Suprapubic skin (tissue), 4 donors: Measurements from ENCODE around the gene ARID1B. TPM values are rescaled to one million over a fixed set of nuclear protein-coding genes. Genes with fewer than 3 reads are reported as not detected.
A peak's percentile ranks its signal among the peaks of the same experiment; 100 is the strongest.

Experiments used
- DNase-seq, 2 donors: peaks; one replicate each; pipeline ENCODE4 v3.0.0-alpha.2; 2019; ENCODE audit warnings: low spot score in 2 of 2
- H3K27ac ChIP-seq: fragments of 200-600 bp; sonication (generic); one replicate; pipeline ENCODE4 v1.5.1; 2019
- H3K27me3 ChIP-seq: fragments of 200-600 bp; sonication (generic); one replicate; pipeline ENCODE4 v1.5.1; 2019
- H3K36me3 ChIP-seq: fragments of 200-600 bp; sonication (generic); one replicate; pipeline ENCODE4 v1.5.1; 2019
- H3K4me1 ChIP-seq: fragments of 200-600 bp; sonication (generic); one replicate; pipeline ENCODE4 v1.5.1; 2019
- H3K4me3 ChIP-seq: fragments of 200-600 bp; sonication (generic); one replicate; pipeline ENCODE4 v1.5.1; 2019; ENCODE audit warnings: mild to moderate bottlenecking
- H3K9me3 ChIP-seq: fragments of 200-600 bp; sonication (generic); one replicate; pipeline ENCODE4 v1.5.1; 2019
- EP300 ChIP-seq: sonication (generic); formaldehyde crosslinking; IDR thresholded peaks from one replicate; pipeline ENCODE4 v1.6.1; 2017; ENCODE audit warnings: antibody characterized with exemption
- POLR2A ChIP-seq, 2 donors: fragments of 450-650 bp; IDR thresholded peaks; one replicate each; pipeline ENCODE4 v1.6.1; 2017; ENCODE audit warnings: antibody characterized with exemption in 2 of 2, mild to moderate bottlenecking in 2 of 2, moderate library complexity in 2 of 2
- POLR2AphosphoS5 ChIP-seq, 3 donors: sonication (generic); formaldehyde crosslinking; IDR thresholded peaks; one replicate each; pipeline ENCODE4 v1.6.1; 2017; ENCODE audit warnings: antibody characterized with exemption in 3 of 3
- WGBS: methylation state at CpG from one replicate; pipeline ENCODE4 v1.1.5; 2018; 5-methylcytosine and 5-hydroxymethylcytosine counted together
- total RNA-seq, 4 donors: library from RNA; depleted of rRNA; stranded (reverse); fragments of >200 nt; gene quantifications; one replicate each; pipeline ENCODE4 v1.1.0, GENCODE V29; 2016
- TF ChIP-seq, protein P1 (sequence below), 2 donors: fragments of 200-600 bp in 1 of 2; fragments of 450-650 bp in 1 of 2; sonication (generic) in 1 of 2; IDR thresholded peaks; one replicate each; pipeline ENCODE4 v1.5.1; 2016 to 2019; ENCODE audit warnings: antibody characterized with exemption in 2 of 2, mild to moderate bottlenecking in 1 of 2, moderate library complexity in 1 of 2

The ARID1B gene
- total RNA-seq, 4 donors from 2014 or later, result 102 to 233 (median 129) TPM

DNA sequence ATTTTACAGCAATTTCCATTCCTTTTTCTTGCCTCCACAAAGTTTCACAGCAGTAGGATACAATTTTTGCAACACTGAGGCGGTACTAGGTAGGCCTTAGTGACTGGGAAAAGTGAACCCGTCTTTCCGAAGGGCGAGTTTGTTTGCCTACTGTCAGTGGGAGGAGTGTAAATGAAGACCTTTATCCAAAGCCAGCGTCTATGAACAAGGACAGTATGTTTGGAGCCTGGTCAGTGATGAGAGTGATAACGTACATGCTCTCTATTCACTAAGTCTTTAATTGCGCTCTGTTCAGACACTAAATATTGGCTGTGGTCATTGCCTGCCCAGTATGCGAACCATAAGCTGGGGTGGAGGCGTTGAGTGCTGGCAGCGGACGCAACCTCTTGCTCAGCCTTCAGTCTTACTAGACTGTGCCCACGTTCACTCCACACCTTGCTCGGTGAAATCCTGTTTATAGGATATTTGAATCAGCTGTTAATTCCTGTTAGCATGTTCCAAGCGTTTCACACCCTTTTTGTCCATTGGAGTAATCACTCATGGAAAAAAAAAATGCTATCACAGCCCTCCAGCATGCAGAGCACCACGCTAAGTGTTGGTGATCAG is 400.7 kb downstream of the ARID1B start:
- TF ChIP-seq EP300 (no peak), POLR2A (IDR thresholded peaks at IDR 0.05) (no peak), POLR2AphosphoS5 (IDR thresholded peaks at IDR 0.05) (no peak)
- TF ChIP-seq, protein P1, sequence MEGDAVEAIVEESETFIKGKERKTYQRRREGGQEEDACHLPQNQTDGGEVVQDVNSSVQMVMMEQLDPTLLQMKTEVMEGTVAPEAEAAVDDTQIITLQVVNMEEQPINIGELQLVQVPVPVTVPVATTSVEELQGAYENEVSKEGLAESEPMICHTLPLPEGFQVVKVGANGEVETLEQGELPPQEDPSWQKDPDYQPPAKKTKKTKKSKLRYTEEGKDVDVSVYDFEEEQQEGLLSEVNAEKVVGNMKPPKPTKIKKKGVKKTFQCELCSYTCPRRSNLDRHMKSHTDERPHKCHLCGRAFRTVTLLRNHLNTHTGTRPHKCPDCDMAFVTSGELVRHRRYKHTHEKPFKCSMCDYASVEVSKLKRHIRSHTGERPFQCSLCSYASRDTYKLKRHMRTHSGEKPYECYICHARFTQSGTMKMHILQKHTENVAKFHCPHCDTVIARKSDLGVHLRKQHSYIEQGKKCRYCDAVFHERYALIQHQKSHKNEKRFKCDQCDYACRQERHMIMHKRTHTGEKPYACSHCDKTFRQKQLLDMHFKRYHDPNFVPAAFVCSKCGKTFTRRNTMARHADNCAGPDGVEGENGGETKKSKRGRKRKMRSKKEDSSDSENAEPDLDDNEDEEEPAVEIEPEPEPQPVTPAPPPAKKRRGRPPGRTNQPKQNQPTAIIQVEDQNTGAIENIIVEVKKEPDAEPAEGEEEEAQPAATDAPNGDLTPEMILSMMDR (IDR thresholded peaks at IDR 0.05), result no peak
- no peak for DNase-seq
- no peaks in the 10 kb centered on the region for H3K27me3 ChIP-seq
- peaks cover 23% of the 10 kb centered on the region for H3K36me3 ChIP-seq
- peaks cover 8% of the 10 kb centered on the region for H3K4me1 ChIP-seq
- H3K4me3 ChIP-seq, result no peak overlapping the region
- WGBS, result 97% methylated on average over 15 of the region's 15 CpGs
- H3K9me3 ChIP-seq, result no peaks in the 10 kb centered on the region
- H3K27ac ChIP-seq, result no peak overlapping the region

DNA sequence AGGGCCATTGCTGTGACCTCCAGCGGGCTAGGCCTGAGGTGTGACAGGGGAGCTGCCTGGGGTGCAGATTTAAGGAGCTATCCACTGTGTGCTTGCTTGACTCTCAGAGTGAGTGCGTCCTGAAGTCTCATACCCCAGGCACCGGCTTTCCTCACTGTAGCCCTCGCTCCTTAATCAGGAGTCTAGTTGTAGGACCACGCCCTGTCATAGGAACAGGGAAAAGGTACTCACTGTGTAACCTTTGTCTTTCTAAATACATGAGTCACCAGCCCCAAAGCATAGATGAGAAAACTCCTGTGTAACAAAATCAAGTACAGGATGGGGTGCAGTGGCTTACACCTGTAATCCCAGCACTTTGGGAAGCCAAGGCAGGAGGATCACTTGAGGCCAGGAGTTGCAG is 404.5 kb downstream of the ARID1B start:
- peak overlapping the region; percentile 54 for H3K27ac ChIP-seq
- H3K9me3 ChIP-seq, result no peaks in the 10 kb centered on the region
- H3K4me3 ChIP-seq, result no peak overlapping the region
- DNase-seq, result no peak
- 65% methylated on average over 5 of the region's 5 CpGs for WGBS
- H3K4me1 ChIP-seq, result peaks cover 22% of the 10 kb centered on the region
- TF ChIP-seq, protein P1 (IDR thresholded peaks at IDR 0.05), result no peak
- TF ChIP-seq POLR2A (IDR thresholded peaks at IDR 0.05) (no peak), EP300 (no peak), POLR2AphosphoS5 (IDR thresholded peaks at IDR 0.05) (no peak)
- H3K36me3 ChIP-seq, result peaks cover 48% of the 10 kb centered on the region
- H3K27me3 ChIP-seq, result no peaks in the 10 kb centered on the region

DNA sequence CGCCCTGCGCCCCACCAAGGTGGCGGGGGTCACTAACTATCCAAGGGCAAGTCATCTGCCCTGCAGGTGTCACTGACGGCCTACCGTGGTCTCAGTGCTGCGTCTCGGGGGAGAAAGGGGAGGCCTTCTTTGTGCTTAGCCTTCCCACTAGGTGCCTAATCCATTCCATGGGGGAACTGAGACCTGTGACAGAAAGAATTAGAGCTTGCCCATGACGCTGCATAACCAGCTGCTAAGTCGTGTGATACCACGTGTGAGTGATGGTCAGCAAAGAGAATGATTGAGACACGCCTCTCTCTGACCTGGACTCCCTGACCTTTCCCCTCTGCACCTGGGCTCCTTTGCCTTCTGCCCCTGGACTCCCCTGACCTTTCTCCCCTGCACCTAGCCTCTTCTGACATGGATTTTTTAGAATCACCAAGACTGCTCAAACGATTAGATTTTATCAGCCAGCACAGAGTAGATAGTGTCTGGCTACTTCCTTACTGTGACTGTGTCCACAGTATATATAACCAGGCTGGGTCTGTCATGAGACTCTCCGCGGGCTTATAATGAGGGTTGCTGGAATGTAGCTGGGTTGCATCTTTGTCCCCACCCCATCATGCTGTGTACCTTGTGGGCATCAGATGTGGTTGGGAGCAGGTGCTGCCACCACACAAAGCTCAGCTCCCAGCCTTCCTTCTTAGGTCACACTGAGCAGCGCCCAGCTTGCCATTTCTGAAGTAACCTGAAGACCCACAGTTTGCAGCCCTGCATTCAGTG is 405.5 kb downstream of the ARID1B start:
- Histone ChIP-seq H3K27me3 (no peaks in the 10 kb centered on the region), H3K27ac (no peak overlapping the region), H3K4me1 (peaks cover 33% of the 10 kb centered on the region), H3K4me3 (no peak overlapping the region), H3K36me3 (peaks cover 51% of the 10 kb centered on the region), H3K9me3 (no peaks in the 10 kb centered on the region)
- WGBS, result 79% methylated on average over 14 of the region's 15 CpGs
- TF ChIP-seq, protein P1 (IDR thresholded peaks at IDR 0.05), result no peak
- DNase-seq, result no peak

DNA sequence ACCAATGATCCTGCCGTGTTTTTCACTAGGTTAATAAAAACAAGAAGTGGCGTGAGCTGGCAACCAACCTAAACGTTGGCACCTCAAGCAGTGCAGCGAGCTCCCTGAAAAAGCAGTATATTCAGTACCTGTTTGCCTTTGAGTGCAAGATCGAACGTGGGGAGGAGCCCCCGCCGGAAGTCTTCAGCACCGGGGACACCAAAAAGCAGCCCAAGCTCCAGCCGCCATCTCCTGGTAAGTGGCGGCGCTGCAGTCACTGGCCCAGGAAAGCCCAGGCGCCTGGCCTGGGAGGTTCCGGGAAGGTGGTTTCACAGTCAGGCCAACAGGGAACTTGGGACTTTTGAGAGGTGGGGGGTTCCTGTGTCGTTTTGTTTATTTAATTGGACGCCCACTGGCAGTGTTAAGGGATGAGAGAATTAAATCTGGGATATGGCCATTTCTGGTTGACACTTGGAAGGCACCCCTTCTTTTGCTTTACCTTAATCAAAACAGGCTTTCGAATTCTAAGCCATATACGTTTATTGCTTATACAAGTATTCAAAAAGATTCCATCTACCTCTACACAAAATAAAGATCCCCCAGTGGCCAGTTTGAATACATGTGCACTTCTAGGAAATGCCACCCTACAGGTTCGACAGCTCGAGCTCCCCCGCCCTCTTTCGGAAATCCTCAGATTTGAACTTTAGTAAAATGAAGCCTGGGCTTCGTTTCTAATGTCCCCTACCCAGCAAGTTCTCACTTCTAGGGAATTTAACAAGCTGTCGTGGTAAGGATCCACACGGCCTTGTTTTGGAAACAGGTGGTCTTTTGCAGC is 407.2 kb downstream of the ARID1B start:
- peak; percentile 82 to 88 for DNase-seq
- 37% methylated on average over 25 of the region's 25 CpGs for WGBS
- no peak overlapping the region for H3K27ac ChIP-seq

More for the DNA sequence above, 407.2 kb downstream of the ARID1B start:
- H3K4me1 ChIP-seq, result peaks cover 33% of the 10 kb centered on the region
- TF ChIP-seq, protein P1 (IDR thresholded peaks at IDR 0.05), result peak; percentile 76 to 96
- TF ChIP-seq POLR2A (IDR thresholded peaks at IDR 0.05), result no peak
- no peaks in the 10 kb centered on the region for H3K9me3 ChIP-seq
- H3K27me3 ChIP-seq, result no peaks in the 10 kb centered on the region
- peaks cover 58% of the 10 kb centered on the region for H3K36me3 ChIP-seq
- H3K4me3 ChIP-seq, result peak overlapping the region; percentile 7
